Panc1 (cell line): ENCODE data around the gene FGGY.

ENCODE experiments used
- CTCF ChIP-seq: fragments of 450-650 bp; IDR thresholded peaks from 2 replicates; pipeline ENCODE4 v1.5.1; 2017; ENCODE audit warnings: mild to moderate bottlenecking
- REST ChIP-seq, 2 experiments: IDR thresholded peaks; 2 replicates each; pipeline ENCODE4 v1.6.1; 2011 to 2012; ENCODE audit warnings: low read depth in 2 of 2, control low read depth in 1 of 2, low read length in 1 of 2, mild to moderate bottlenecking in 1 of 2, moderate library complexity in 1 of 2; ENCODE audit not compliant: insufficient read depth in 1 of 2
- TCF7L2 ChIP-seq: IDR thresholded peaks from 2 replicates; pipeline ENCODE4 v1.6.1; 2011; ENCODE audit warnings: mild to moderate bottlenecking, low read depth, low read length, inconsistent platforms

GRCh38 chr1:59492500-59492899 is 195.6 kb downstream of the FGGY start:
- no peak for TF ChIP-seq CTCF
- no peak for TF ChIP-seq TCF7L2
- no peak for TF ChIP-seq REST (IDR thresholded peaks at IDR 0.05; ENCODE audit: insufficient read depth in 1 of 2, low read depth in 2 of 2, low read length in 1 of 2)
